A549 (cell line): ENCODE results near the gene TFAP2B. TPM values are rescaled to one million over a fixed set of nuclear protein-coding genes. Genes with fewer than 3 reads are reported as not detected.

Source experiments
- ATAC-seq, 2 experiments: fragments of 200-7000 bp in 1 of 2; fragments of >200 bp in 1 of 2; cut with Nextera tagmentation in 1 of 2; cut with Tn5 transposase in 1 of 2; 3 replicates each; pipeline versions ENCODE4 v1.8.0 to v1.9.1; 2018 to 2020; ENCODE audit warnings: mild to moderate bottlenecking in 1 of 2, moderate library complexity in 1 of 2
- CTCF ChIA-PET: fragments of 300-600 bp; sonication (Branson Sonifier 250); formaldehyde crosslinking; extraction: SDS; loops from one replicate; lab custom pipeline; 2021; ENCODE audit warnings: antibody characterized with exemption, inconsistent platforms; lab: Yijun Ruan, JAX
- POLR2A ChIA-PET: fragments of 350-600 bp; formaldehyde crosslinking; extraction: SDS; loops from one replicate; lab custom pipeline; 2021; ENCODE audit warnings: antibody characterized with exemption, inconsistent platforms; lab: Yijun Ruan, JAX
- DNase-seq, 2 experiments: peaks; one replicate each; pipeline versions ENCODE4 v3.0.0 to v3.0.0-alpha.2; 2011 to 2016; ENCODE audit warnings: low read depth in 1 of 2, low spot score in 1 of 2
- FAIRE-seq: peaks from 2 replicates; lab custom pipeline; 2011; peaks lifted over from hg19 to GRCh38; lab: Jason Lieb, UNC
- H3K27ac ChIP-seq, 2 experiments: fragments of >200 bp; sonication (Bioruptor Twin); formaldehyde crosslinking; 3 replicates each; pipeline ENCODE4 v1.5.1; 2016 to 2017
- H3K4me1 ChIP-seq: fragments of >200 bp; sonication (Bioruptor Twin); formaldehyde crosslinking; 3 replicates; pipeline ENCODE4 v1.6.1; 2016
- H3K4me2 ChIP-seq: fragments of >200 bp; sonication (Bioruptor Twin); formaldehyde crosslinking; 3 replicates; pipeline ENCODE4 v1.6.1; 2016
- H3K4me3 ChIP-seq: fragments of >200 bp; sonication (Bioruptor Twin); formaldehyde crosslinking; 3 replicates; pipeline ENCODE4 v1.5.1; 2016
- H3K9me3 ChIP-seq: fragments of >200 bp; sonication (Bioruptor Twin); formaldehyde crosslinking; 3 replicates; pipeline ENCODE4 v1.6.1; 2016
- CBX2 ChIP-seq: fragments of 200-600 bp; sonication (generic); IDR thresholded peaks from 2 replicates; pipeline ENCODE4 v1.6.1; 2016; ENCODE audit warnings: low read depth, mild to moderate bottlenecking, borderline replicate concordance
- CEBPB ChIP-seq, 2 experiments: fragments of >200 bp in 1 of 2; sonication (Bioruptor Twin) in 1 of 2; formaldehyde crosslinking in 1 of 2; IDR thresholded peaks; 2 replicates each; pipeline ENCODE4 v1.6.1; 2012 to 2016
- CHD2 ChIP-seq: fragments of 150-350 bp; IDR thresholded peaks from 2 replicates; pipeline ENCODE4 v1.6.1; 2014; ENCODE audit warnings: low read length; ENCODE audit not compliant: partially characterized antibody
- CHD4 ChIP-seq: fragments of 200-600 bp; sonication (generic); IDR thresholded peaks from 2 replicates; pipeline ENCODE4 v1.6.1; 2016; ENCODE audit warnings: antibody characterized with exemption, mild to moderate bottlenecking, borderline replicate concordance
- CTCF ChIP-seq: fragments of >200 bp; sonication (Bioruptor Twin); formaldehyde crosslinking; IDR thresholded peaks from 3 replicates; pipeline ENCODE4 v1.5.1; 2016
- EHMT2 ChIP-seq: fragments of 200-600 bp; sonication (generic); IDR thresholded peaks from 2 replicates; pipeline ENCODE4 v1.6.1; 2016; ENCODE audit warnings: antibody characterized with exemption, low read depth, mild to moderate bottlenecking, moderate library complexity
- FOSB ChIP-seq: fragments of 250-450 bp; sonication (Bioruptor Pico); IDR thresholded peaks from 2 replicates; pipeline ENCODE4 v1.5.0; 2020; ENCODE audit warnings: mild to moderate bottlenecking, moderate library complexity
- KDM1A ChIP-seq: fragments of 200-600 bp; sonication (generic); IDR thresholded peaks from 2 replicates; pipeline ENCODE4 v1.6.1; 2016; ENCODE audit warnings: low read depth, mild to moderate bottlenecking
- MAX ChIP-seq: IDR thresholded peaks from 2 replicates; pipeline ENCODE4 v1.6.1; 2012
- MAZ ChIP-seq: fragments of 150-350 bp; IDR thresholded peaks from 2 replicates; pipeline ENCODE4 v1.6.1; 2014; ENCODE audit warnings: antibody characterized with exemption, low read depth, low read length, borderline replicate concordance
- MYC ChIP-seq: IDR thresholded peaks from 2 replicates; pipeline ENCODE4 v1.6.1; 2012; ENCODE audit warnings: mild to moderate bottlenecking, inconsistent platforms, low read length, improper control_type of control experiment, borderline replicate concordance
- NFE2L2 ChIP-seq: fragments of 150-350 bp; conservative IDR thresholded peaks from 2 replicates; pipeline ENCODE4 v1.6.1; 2014; ENCODE audit warnings: low read length
- NPAS2 ChIP-seq: fragments of 250-450 bp; sonication (Bioruptor Pico); IDR thresholded peaks from 2 replicates; pipeline ENCODE4 v1.8.0; 2022; ENCODE audit warnings: mild to moderate bottlenecking, moderate library complexity, borderline replicate concordance
- PHF8 ChIP-seq: fragments of 200-600 bp; sonication (generic); IDR thresholded peaks from 2 replicates; pipeline ENCODE4 v1.6.1; 2016; ENCODE audit warnings: low read depth, mild to moderate bottlenecking, antibody characterized with exemption, moderate library complexity, borderline replicate concordance
- RARB ChIP-seq: fragments of 250-450 bp; sonication (Bioruptor Pico); IDR thresholded peaks from 2 replicates; pipeline ENCODE4 v1.8.0; 2021; ENCODE audit warnings: mild to moderate bottlenecking, moderate library complexity
- RCOR1 ChIP-seq: fragments of 150-350 bp; IDR thresholded peaks from 2 replicates; pipeline ENCODE4 v1.6.1; 2014; ENCODE audit warnings: antibody characterized with exemption, low read length, low read depth
- TP53 ChIP-seq: fragments of 250-450 bp; sonication (Bioruptor Pico); IDR thresholded peaks from 2 replicates; pipeline ENCODE4 v1.5.0; 2021; ENCODE audit warnings: mild to moderate bottlenecking, moderate library complexity
- USF2 ChIP-seq: fragments of 450-650 bp; IDR thresholded peaks from 2 replicates; pipeline ENCODE4 v1.6.1; 2014; ENCODE audit warnings: antibody characterized with exemption
- ZFP36 ChIP-seq: fragments of 450-650 bp; IDR thresholded peaks from 2 replicates; pipeline ENCODE4 v1.6.1; 2014; ENCODE audit warnings: borderline replicate concordance; ENCODE audit not compliant: partially characterized antibody
- ZNF302 ChIP-seq: fragments of 250-450 bp; sonication (Bioruptor Pico); IDR thresholded peaks from 2 replicates; pipeline ENCODE4 v1.9.0; 2021; ENCODE audit warnings: inconsistent platforms, mild to moderate bottlenecking, moderate library complexity
- WGBS: methylation state at CpG from one replicate; pipeline ENCODE4 v1.1.6; 2017; ENCODE audit errors: missing lambda C conversion rate; 5-methylcytosine and 5-hydroxymethylcytosine counted together
- polyA minus RNA-seq: library from RNA; depleted of rRNA, polyadenylated mRNA; stranded (reverse); fragments of >200 nt; gene quantifications from 2 replicates; pipeline ENCODE4 v1.2.3, GENCODE V29; 2011; rRNA and poly(A)+ RNA removed
- polyA plus RNA-seq, 4 experiments: library from polyadenylated mRNA; depleted of rRNA in 3 of 4; stranded (reverse); fragments of >200 nt; fragmentation: RNase III in 1 of 4; extraction: RNeasy Plus Mini Kit Qiagen cat#74134 plus additional on column Dnase treatment in 1 of 4; gene quantifications; 2 replicates in 3 of 4; 3 replicates in 1 of 4; pipeline ENCODE4 v1.2.3, GENCODE V29; 2011 to 2017
- TF ChIP-seq, protein P1 (sequence below): fragments of 250-450 bp; sonication (Bioruptor Pico); IDR thresholded peaks from 2 replicates; pipeline ENCODE4 v1.5.0; 2021; ENCODE audit warnings: mild to moderate bottlenecking, moderate library complexity, borderline replicate concordance
- TF ChIP-seq, protein P2 (sequence below): fragments of 200-600 bp; sonication (generic); IDR thresholded peaks from 2 replicates; pipeline ENCODE4 v1.6.1; 2016; ENCODE audit warnings: antibody characterized with exemption, mild to moderate bottlenecking, moderate library complexity

TFAP2B gene
- polyA plus RNA-seq (2011; rRNA removed) (not detected in 2 replicates), polyA plus RNA-seq (2017; fragmentation: RNase III; extraction: RNeasy Plus Mini Kit Qiagen cat#74134 plus additional on column Dnase treatment) (not detected in 3 replicates), polyA minus RNA-seq (not detected in 2 replicates)
- not detected in 2 replicates for polyA plus RNA-seq (2012; cell fraction: cytosol; rRNA removed)
- not detected in 2 replicates for polyA plus RNA-seq (2012; cell fraction: nucleus; rRNA removed)

DNA sequence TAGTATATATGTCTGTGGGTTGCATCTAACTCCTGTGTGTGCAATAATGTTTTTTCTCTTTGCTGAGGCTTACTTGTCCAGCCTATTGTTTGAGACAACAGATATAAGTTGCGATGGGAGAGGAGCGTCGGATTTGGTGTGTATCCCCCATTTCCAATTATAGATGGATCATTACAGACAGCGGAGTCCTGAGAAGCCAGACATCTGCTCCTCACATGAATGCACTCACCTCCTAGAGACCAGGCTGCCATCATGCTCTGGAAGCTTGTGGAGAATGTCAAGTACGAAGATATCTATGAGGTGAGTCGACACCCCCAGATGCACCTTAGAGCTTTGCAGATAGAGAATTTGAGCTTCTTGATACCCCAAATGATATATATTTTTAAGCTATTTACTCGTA lies at the start of gene TFAP2B:
Gene TFAP2B (plus strand): TSS at position 199 of the 400 bp plus-strand sequence. CDS start 21 bp downstream, at position 220.
- H3K27ac ChIP-seq = no peak within 1 kb of the TSS
- FAIRE-seq = no peak
- POLR2A ChIA-PET = no interaction called here

DNA sequence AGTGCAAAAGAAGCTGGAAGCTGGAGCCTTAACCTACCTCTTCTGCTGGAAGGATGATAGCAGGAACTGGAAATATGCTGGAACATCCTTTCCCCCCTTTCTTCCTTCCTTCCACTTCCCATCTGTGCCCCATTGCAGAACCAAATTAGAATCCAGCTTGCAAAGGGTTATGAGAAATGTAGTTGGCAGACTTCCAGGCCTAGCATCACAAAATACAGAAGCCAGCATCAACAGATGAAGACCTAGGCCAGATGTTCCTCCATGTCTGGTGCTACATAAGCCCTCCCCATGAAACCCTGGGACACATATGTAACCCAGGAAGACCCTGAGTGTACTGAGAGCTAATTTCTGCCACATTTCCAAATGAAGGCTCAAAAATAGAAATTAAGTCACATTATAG lies 40.0 kb upstream of the TFAP2B start:
- Histone ChIP-seq H3K4me3 (no peak overlapping the region), H3K27ac (no peak overlapping the region), H3K4me1 (no peaks in the 10 kb centered on the region), H3K9me3 (no peaks in the 10 kb centered on the region), H3K4me2 (no peak overlapping the region)
- no peak for ATAC-seq
- ChIA-PET CTCF (interaction anchor here (0.7 kb wide), 1 partner anchor 9 kb away, joined by 3 read pairs; no protein-coding TSS in a partner anchor), POLR2A (no interaction called here)
- no peak for DNase-seq
- no peak for FAIRE-seq
- no peak for TF ChIP-seq NPAS2 (CRISPR knock-in tag)
- no peak for TF ChIP-seq FOSB (CRISPR knock-in tag)
- TF ChIP-seq TP53 (CRISPR knock-in tag) = no peak
- TF ChIP-seq MAZ = no peak
- TF ChIP-seq CHD2 = no peak
- TF ChIP-seq RCOR1 = no peak
- TF ChIP-seq MYC = no peak
- TF ChIP-seq NFE2L2 = no peak
- no peak for TF ChIP-seq CTCF
- TF ChIP-seq ZFP36 = no peak
- TF ChIP-seq PHF8 = no peak
- TF ChIP-seq, protein P1, sequence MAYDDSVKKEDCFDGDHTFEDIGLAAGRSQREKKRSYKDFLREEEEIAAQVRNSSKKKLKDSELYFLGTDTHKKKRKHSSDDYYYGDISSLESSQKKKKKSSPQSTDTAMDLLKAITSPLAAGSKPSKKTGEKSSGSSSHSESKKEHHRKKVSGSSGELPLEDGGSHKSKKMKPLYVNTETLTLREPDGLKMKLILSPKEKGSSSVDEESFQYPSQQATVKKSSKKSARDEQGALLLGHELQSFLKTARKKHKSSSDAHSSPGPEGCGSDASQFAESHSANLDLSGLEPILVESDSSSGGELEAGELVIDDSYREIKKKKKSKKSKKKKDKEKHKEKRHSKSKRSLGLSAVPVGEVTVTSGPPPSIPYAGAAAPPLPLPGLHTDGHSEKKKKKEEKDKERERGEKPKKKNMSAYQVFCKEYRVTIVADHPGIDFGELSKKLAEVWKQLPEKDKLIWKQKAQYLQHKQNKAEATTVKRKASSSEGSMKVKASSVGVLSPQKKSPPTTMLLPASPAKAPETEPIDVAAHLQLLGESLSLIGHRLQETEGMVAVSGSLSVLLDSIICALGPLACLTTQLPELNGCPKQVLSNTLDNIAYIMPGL = no peak
- TF ChIP-seq CEBPB (IDR thresholded peaks at IDR 0.05) = no peak
- TF ChIP-seq CHD4 = no peak

More for the DNA sequence above, at the start of gene TFAP2B:
- no peak for DNase-seq
- Histone ChIP-seq H3K4me3 (no peak within 1 kb of the TSS), H3K4me2 (no peak within 1 kb of the TSS), H3K4me1 (no peaks in the 10 kb centered on the region), H3K9me3 (no peaks in the 10 kb centered on the region)
- 60% methylated on average over 7 of the region's 7 CpGs for WGBS
- no peak for ATAC-seq
- CTCF ChIA-PET = no interaction called here
- TF ChIP-seq RARB (CRISPR knock-in tag) = no peak
- no peak for TF ChIP-seq KDM1A
- TF ChIP-seq USF2 = no peak
- TF ChIP-seq ZNF302 (CRISPR knock-in tag) = no peak
- TF ChIP-seq EHMT2 = no peak
- no peak for TF ChIP-seq CBX2
- TF ChIP-seq MYC = no peak
- TF ChIP-seq, protein P2, sequence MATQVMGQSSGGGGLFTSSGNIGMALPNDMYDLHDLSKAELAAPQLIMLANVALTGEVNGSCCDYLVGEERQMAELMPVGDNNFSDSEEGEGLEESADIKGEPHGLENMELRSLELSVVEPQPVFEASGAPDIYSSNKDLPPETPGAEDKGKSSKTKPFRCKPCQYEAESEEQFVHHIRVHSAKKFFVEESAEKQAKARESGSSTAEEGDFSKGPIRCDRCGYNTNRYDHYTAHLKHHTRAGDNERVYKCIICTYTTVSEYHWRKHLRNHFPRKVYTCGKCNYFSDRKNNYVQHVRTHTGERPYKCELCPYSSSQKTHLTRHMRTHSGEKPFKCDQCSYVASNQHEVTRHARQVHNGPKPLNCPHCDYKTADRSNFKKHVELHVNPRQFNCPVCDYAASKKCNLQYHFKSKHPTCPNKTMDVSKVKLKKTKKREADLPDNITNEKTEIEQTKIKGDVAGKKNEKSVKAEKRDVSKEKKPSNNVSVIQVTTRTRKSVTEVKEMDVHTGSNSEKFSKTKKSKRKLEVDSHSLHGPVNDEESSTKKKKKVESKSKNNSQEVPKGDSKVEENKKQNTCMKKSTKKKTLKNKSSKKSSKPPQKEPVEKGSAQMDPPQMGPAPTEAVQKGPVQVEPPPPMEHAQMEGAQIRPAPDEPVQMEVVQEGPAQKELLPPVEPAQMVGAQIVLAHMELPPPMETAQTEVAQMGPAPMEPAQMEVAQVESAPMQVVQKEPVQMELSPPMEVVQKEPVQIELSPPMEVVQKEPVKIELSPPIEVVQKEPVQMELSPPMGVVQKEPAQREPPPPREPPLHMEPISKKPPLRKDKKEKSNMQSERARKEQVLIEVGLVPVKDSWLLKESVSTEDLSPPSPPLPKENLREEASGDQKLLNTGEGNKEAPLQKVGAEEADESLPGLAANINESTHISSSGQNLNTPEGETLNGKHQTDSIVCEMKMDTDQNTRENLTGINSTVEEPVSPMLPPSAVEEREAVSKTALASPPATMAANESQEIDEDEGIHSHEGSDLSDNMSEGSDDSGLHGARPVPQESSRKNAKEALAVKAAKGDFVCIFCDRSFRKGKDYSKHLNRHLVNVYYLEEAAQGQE = no peak
- TF ChIP-seq MAX = no peak
